Stimulated activated naive B cell treated with anti-CD40 and anti-IgM and Interleukin-4, amounts not matched to agents 10 μg/mL and 1 μg/mL and 100 μg/mL, for 72 hours (primary cell): ENCODE results near the gene TBCB.
"Not testable (repeated sequence)": the region's sequence is repeated elsewhere in the genome, so short reads cannot be mapped to it uniquely, and the experiment has no call there.

Source experiments
- ATAC-seq, 2 donors: fragments of 150-1000 bp; cut with Tn5 transposase; replicated peaks; 2 replicates each; pipeline ENCODE4 v1.10.0; 2021; ENCODE audit warnings: moderate library complexity in 1 of 2
- DNase-seq: peaks from one replicate; pipeline ENCODE4 v3.0.0; 2021
- H3K27ac Mint-ChIP-seq: one replicate; pipeline ENCODE4 v1.8.0; 2022; ENCODE audit warnings: mild to moderate bottlenecking, mixed read lengths
- H3K27me3 Mint-ChIP-seq, 2 donors: one replicate each; pipeline ENCODE4 v1.8.0; 2022; ENCODE audit warnings: mixed read lengths in 2 of 2
- H3K36me3 Mint-ChIP-seq, 2 donors: one replicate each; pipeline ENCODE4 v1.8.0; 2022; ENCODE audit warnings: mixed read lengths in 2 of 2, mild to moderate bottlenecking in 1 of 2
- H3K4me1 Mint-ChIP-seq, 2 donors: one replicate each; pipeline ENCODE4 v1.8.0; 2022; ENCODE audit warnings: mixed read lengths in 2 of 2, mild to moderate bottlenecking in 1 of 2
- H3K4me3 Mint-ChIP-seq, 2 donors: one replicate each; pipeline ENCODE4 v1.8.0; 2022; ENCODE audit warnings: mild to moderate bottlenecking in 2 of 2, mixed read lengths in 2 of 2, moderate library complexity in 1 of 2
- H3K9me3 Mint-ChIP-seq, 2 donors: one replicate each; pipeline ENCODE4 v1.8.0; 2022; ENCODE audit warnings: mixed read lengths in 2 of 2, mild to moderate bottlenecking in 1 of 2

The TBCB gene

GRCh38 chr19:36115453-36116343 lies at the start of gene TBCB:
TBCB (plus strand) TSS chr19:36115468; CDS start chr19:36115561, 93 bp downstream.
- H3K27ac Mint-ChIP-seq: peak within 1 kb of the TSS; percentile 99
- peaks cover 35 to 55% of the 10 kb centered on the region in 2 donors for H3K4me1 Mint-ChIP-seq
- peak; percentile 58 to 62 for ATAC-seq
- no peaks in the 10 kb centered on the region for H3K9me3 Mint-ChIP-seq
- peaks cover 30 to 61% of the 10 kb centered on the region in 2 donors for H3K36me3 Mint-ChIP-seq
- no peaks in the 10 kb centered on the region for H3K27me3 Mint-ChIP-seq
- no peak for DNase-seq
- peak within 1 kb of the TSS; percentile 94 to 98 for H3K4me3 Mint-ChIP-seq

GRCh38 chr19:36067681-36068080 lies 47.6 kb upstream of the TBCB start:
- no peaks in the 10 kb centered on the region for H3K9me3 Mint-ChIP-seq
- H3K4me1 Mint-ChIP-seq: peaks cover 5% of the 10 kb centered on the region in 2 donors
- no peak overlapping the region for H3K27ac Mint-ChIP-seq
- ATAC-seq (no peak), DNase-seq (no peak)
- H3K36me3 Mint-ChIP-seq: peaks cover 8 to 16% of the 10 kb centered on the region in 2 donors
- H3K27me3 Mint-ChIP-seq: no peaks in the 10 kb centered on the region
- no peak overlapping the region for H3K4me3 Mint-ChIP-seq

GRCh38 chr19:36068810-36069499 lies 46.3 kb upstream of the TBCB start:
- H3K4me1 Mint-ChIP-seq, H3K27ac Mint-ChIP-seq, ATAC-seq: not testable (repeated sequence)

GRCh38 chr19:36072081-36072480 lies 43.2 kb upstream of the TBCB start:
- DNase-seq (no peak), ATAC-seq (no peak)
- H3K36me3 Mint-ChIP-seq: peaks cover 5 to 16% of the 10 kb centered on the region in 2 donors
- H3K9me3 Mint-ChIP-seq: no peaks in the 10 kb centered on the region
- no peak overlapping the region for H3K4me3 Mint-ChIP-seq
- no peak overlapping the region for H3K27ac Mint-ChIP-seq
- no peaks in the 10 kb centered on the region for H3K27me3 Mint-ChIP-seq
- no peaks in the 10 kb centered on the region for H3K4me1 Mint-ChIP-seq

More at GRCh38 chr19:36068810-36069499, 46.3 kb upstream of the TBCB start:
- DNase-seq, H3K4me3 Mint-ChIP-seq, H3K9me3 Mint-ChIP-seq, H3K27me3 Mint-ChIP-seq: not testable (repeated sequence)
- peaks cover 8 to 16% of the 10 kb centered on the region in 2 donors for H3K36me3 Mint-ChIP-seq

- Mint-ChIP-seq H3K9me3 (no peaks in the 10 kb centered on the region), H3K4me1 (no peaks in the 10 kb centered on the region), H3K27ac (no peak overlapping the region), H3K36me3 (peaks cover 6 to 10% of the 10 kb centered on the region in 2 donors), H3K27me3 (no peaks in the 10 kb centered on the region), H3K4me3 (no peak overlapping the region)
- ATAC-seq (no peak), DNase-seq (no peak)
Measured at GRCh38 chr19:36073121-36073876, 42.0 kb upstream of the TBCB start.

GRCh38 chr19:36079389-36079945 lies 35.8 kb upstream of the TBCB start:
- ATAC-seq: no peak
- Mint-ChIP-seq H3K4me3 (no peak overlapping the region), H3K27ac (no peak overlapping the region), H3K27me3 (no peaks in the 10 kb centered on the region), H3K4me1 (no peaks in the 10 kb centered on the region), H3K9me3 (no peaks in the 10 kb centered on the region), H3K36me3 (peaks cover 16 to 40% of the 10 kb centered on the region in 2 donors)
- no peak for DNase-seq

- ATAC-seq (no peak), DNase-seq (no peak)
- Mint-ChIP-seq H3K4me3 (no peak overlapping the region), H3K36me3 (peaks cover 17 to 43% of the 10 kb centered on the region in 2 donors), H3K9me3 (no peaks in the 10 kb centered on the region), H3K27ac (no peak overlapping the region), H3K4me1 (no peaks in the 10 kb centered on the region), H3K27me3 (no peaks in the 10 kb centered on the region)
Measured at GRCh38 chr19:36081385-36081784, 33.9 kb upstream of the TBCB start.

GRCh38 chr19:36081894-36082293 lies 33.4 kb upstream of the TBCB start:
- Mint-ChIP-seq H3K9me3 (no peaks in the 10 kb centered on the region), H3K27me3 (no peaks in the 10 kb centered on the region), H3K4me1 (no peaks in the 10 kb centered on the region), H3K36me3 (peaks cover 18 to 44% of the 10 kb centered on the region in 2 donors), H3K27ac (no peak overlapping the region), H3K4me3 (no peak overlapping the region)
- DNase-seq (no peak), ATAC-seq (no peak)

- no peak overlapping the region for H3K27ac Mint-ChIP-seq
- no peaks in the 10 kb centered on the region for H3K4me1 Mint-ChIP-seq
- no peak overlapping the region for H3K4me3 Mint-ChIP-seq
- no peaks in the 10 kb centered on the region for H3K27me3 Mint-ChIP-seq
- peaks cover 19 to 46% of the 10 kb centered on the region in 2 donors for H3K36me3 Mint-ChIP-seq
- no peak for ATAC-seq
- no peaks in the 10 kb centered on the region for H3K9me3 Mint-ChIP-seq
- no peak for DNase-seq
Measured at GRCh38 chr19:36082916-36083315, 32.4 kb upstream of the TBCB start.

- H3K27ac Mint-ChIP-seq: no peak overlapping the region
- no peaks in the 10 kb centered on the region for H3K9me3 Mint-ChIP-seq
- no peak for DNase-seq
- peaks cover 23 to 48% of the 10 kb centered on the region in 2 donors for H3K36me3 Mint-ChIP-seq
- H3K27me3 Mint-ChIP-seq: no peaks in the 10 kb centered on the region
- ATAC-seq: no peak
- H3K4me1 Mint-ChIP-seq: no peaks in the 10 kb centered on the region
- no peak overlapping the region for H3K4me3 Mint-ChIP-seq
Measured at GRCh38 chr19:36084231-36085009, 30.8 kb upstream of the TBCB start.

GRCh38 chr19:36086326-36086725 lies 28.9 kb upstream of the TBCB start:
- ATAC-seq (no peak), DNase-seq (no peak)
- Mint-ChIP-seq H3K27ac (no peak overlapping the region), H3K9me3 (no peaks in the 10 kb centered on the region), H3K27me3 (no peaks in the 10 kb centered on the region), H3K4me1 (no peaks in the 10 kb centered on the region), H3K4me3 (no peak overlapping the region), H3K36me3 (peaks cover 20 to 48% of the 10 kb centered on the region in 2 donors)

GRCh38 chr19:36089847-36090246 lies 25.4 kb upstream of the TBCB start:
- Mint-ChIP-seq H3K4me1 (peaks cover 13 to 15% of the 10 kb centered on the region in 2 donors), H3K9me3 (no peaks in the 10 kb centered on the region), H3K36me3 (peaks cover 13 to 34% of the 10 kb centered on the region in 2 donors), H3K27me3 (no peaks in the 10 kb centered on the region), H3K27ac (no peak overlapping the region), H3K4me3 (no peak overlapping the region)
- ATAC-seq: no peak
- DNase-seq: no peak

- Mint-ChIP-seq H3K9me3 (no peaks in the 10 kb centered on the region), H3K27me3 (no peaks in the 10 kb centered on the region), H3K4me3 (no peak overlapping the region), H3K36me3 (peaks cover 13 to 30% of the 10 kb centered on the region in 2 donors), H3K4me1 (peaks cover 13 to 15% of the 10 kb centered on the region in 2 donors), H3K27ac (peak overlapping the region; percentile 42)
- ATAC-seq (no peak), DNase-seq (no peak)
Measured at GRCh38 chr19:36090910-36091695, 24.2 kb upstream of the TBCB start.
